Glutamatergic neuron (in vitro differentiated cells): ENCODE data around the gene ZGPAT. TPM values are rescaled to one million over a fixed set of nuclear protein-coding genes. Genes with fewer than 3 reads are reported as not detected.

Experiments used
- DNase-seq: peaks from one replicate; pipeline ENCODE4 v3.0.0; 2022
- H3K27ac Mint-ChIP-seq: one replicate; pipeline ENCODE4 v1.8.0; 2020; ENCODE audit warnings: mild to moderate bottlenecking, mixed read lengths, inconsistent platforms; ENCODE audit not compliant: unreplicated experiment
- H3K27me3 Mint-ChIP-seq: one replicate; pipeline ENCODE4 v1.8.0; 2020; ENCODE audit warnings: mild to moderate bottlenecking, moderate library complexity, mixed read lengths, inconsistent platforms; ENCODE audit not compliant: unreplicated experiment
- H3K36me3 Mint-ChIP-seq: one replicate; pipeline ENCODE4 v1.8.0; 2020; ENCODE audit warnings: mild to moderate bottlenecking, mixed read lengths, inconsistent platforms; ENCODE audit not compliant: unreplicated experiment
- H3K4me1 Mint-ChIP-seq: one replicate; pipeline ENCODE4 v1.8.0; 2020; ENCODE audit warnings: mild to moderate bottlenecking, low read depth, mixed read lengths, inconsistent platforms; ENCODE audit not compliant: unreplicated experiment
- H3K4me3 Mint-ChIP-seq: one replicate; pipeline ENCODE4 v1.8.0; 2020; ENCODE audit warnings: mild to moderate bottlenecking, mixed read lengths, inconsistent platforms; ENCODE audit not compliant: unreplicated experiment
- H3K9me3 Mint-ChIP-seq: one replicate; pipeline ENCODE4 v1.8.0; 2020; ENCODE audit warnings: mild to moderate bottlenecking, moderate library complexity, mixed read lengths, inconsistent platforms; ENCODE audit not compliant: unreplicated experiment
- CTCF ChIP-seq: fragments of 200-600 bp; sonication (generic); IDR thresholded peaks from one replicate; pipeline ENCODE4 v1.5.0; 2021; ENCODE audit not compliant: partially characterized antibody, unreplicated experiment
- total RNA-seq: library from RNA; stranded (reverse); fragmentation: NEBNext Ultra II Directional; extraction: Animal tissue kit (Norgen Biotek cat#: 25700); gene quantifications from one replicate; pipeline ENCODE4 v1.2.1, GENCODE V29; 2021; ENCODE audit not compliant: unreplicated experiment

The ZGPAT gene
- total RNA-seq, 1 donor from 2014 or later, result 41.5 TPM

GRCh38 chr20:63703976-63704748 lies 3.7 kb upstream of the ZGPAT start:
- no peak for TF ChIP-seq CTCF
- peaks cover 13% of the 10 kb centered on the region for H3K27me3 Mint-ChIP-seq
- H3K4me1 Mint-ChIP-seq, result peaks cover 12% of the 10 kb centered on the region
- no peak overlapping the region for H3K27ac Mint-ChIP-seq
- no peaks in the 10 kb centered on the region for H3K36me3 Mint-ChIP-seq
- no peak for DNase-seq
- H3K9me3 Mint-ChIP-seq, result peaks cover 11% of the 10 kb centered on the region
- no peak overlapping the region for H3K4me3 Mint-ChIP-seq

GRCh38 chr20:63704749-63705117 lies 3.1 kb upstream of the ZGPAT start:
- DNase-seq, result no peak
- Mint-ChIP-seq H3K4me3 (peak overlapping the region; percentile 65), H3K9me3 (peaks cover 11% of the 10 kb centered on the region), H3K27me3 (peaks cover 14% of the 10 kb centered on the region), H3K36me3 (no peaks in the 10 kb centered on the region), H3K4me1 (peaks cover 12% of the 10 kb centered on the region), H3K27ac (peak overlapping the region; percentile 44)
- TF ChIP-seq CTCF, result no peak

- Mint-ChIP-seq H3K27ac (peak overlapping the region; percentile 44), H3K4me1 (peaks cover 12% of the 10 kb centered on the region)
These were observed 2.4 kb upstream of the ZGPAT start for GRCh38 chr20:63705232-63706026.

GRCh38 chr20:63706027-63706695 lies 1.7 kb upstream of the ZGPAT start:
- Mint-ChIP-seq H3K27ac (peak overlapping the region; percentile 70), H3K27me3 (peaks cover 11% of the 10 kb centered on the region), H3K36me3 (peaks cover 4% of the 10 kb centered on the region), H3K4me1 (peaks cover 16% of the 10 kb centered on the region), H3K9me3 (peaks cover 11% of the 10 kb centered on the region), H3K4me3 (peak overlapping the region; percentile 89)
- DNase-seq, result no peak
- TF ChIP-seq CTCF, result no peak

More at GRCh38 chr20:63705232-63706026, 2.4 kb upstream of the ZGPAT start:
- H3K4me3 Mint-ChIP-seq, result peak overlapping the region; percentile 65
- H3K36me3 Mint-ChIP-seq, result peaks cover 2% of the 10 kb centered on the region
- DNase-seq, result no peak
- H3K9me3 Mint-ChIP-seq, result peaks cover 11% of the 10 kb centered on the region
- no peak for TF ChIP-seq CTCF
- peaks cover 11% of the 10 kb centered on the region for H3K27me3 Mint-ChIP-seq
